ENCODE measurements around the gene GMDS.

Gene GMDS

GRCh38 chr6:1665214-1665613, 580.2 kb downstream of the GMDS start:
- FAIRE-seq (peak; percentile 85), DNase-seq (ENCODE audit: extremely low spot score, insufficient read length, low read depth) (peak; percentile 40)

DNA sequence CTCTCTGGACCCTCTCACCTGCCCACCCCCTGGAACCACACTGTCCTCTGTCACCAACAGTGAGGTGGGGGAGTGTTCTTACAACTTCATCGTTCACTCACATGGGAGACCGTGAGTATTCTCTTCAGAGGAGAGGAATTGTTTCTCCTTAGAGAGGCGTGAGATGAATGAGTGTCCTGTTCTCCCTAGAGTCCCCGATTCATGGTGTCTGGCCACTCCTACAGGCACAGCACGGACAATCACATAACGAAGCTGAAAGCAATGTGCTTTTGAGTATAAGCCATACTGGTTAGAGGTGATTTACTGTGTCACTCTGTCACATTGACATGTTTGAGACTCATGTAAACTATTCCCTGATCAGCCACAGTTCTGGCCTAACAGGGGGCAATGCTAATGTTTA, 581.1 kb downstream of the GMDS start:
- FAIRE-seq: no peak
- DNase-seq (ENCODE audit: extremely low spot score, insufficient read length, low read depth): no peak

DNA sequence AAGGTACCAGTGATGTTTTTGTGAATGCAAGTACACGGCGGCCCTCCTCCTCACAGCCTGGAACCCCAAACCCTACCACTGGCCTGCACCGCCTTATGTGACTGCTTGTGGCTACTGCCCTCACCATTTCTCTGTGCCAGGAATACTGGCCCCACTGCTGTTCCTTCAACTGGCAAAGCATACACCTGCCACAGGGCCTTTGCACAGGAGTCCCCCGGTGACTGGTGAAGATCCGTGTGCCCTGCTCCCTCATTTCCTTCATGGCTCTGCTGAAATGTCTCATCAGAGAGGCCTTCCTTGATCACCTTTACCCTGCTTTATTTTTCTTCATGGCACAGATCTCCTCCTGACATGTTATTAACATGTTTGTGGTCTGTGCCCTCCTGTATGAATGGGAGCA, 581.9 kb downstream of the GMDS start:
- DNase-seq (ENCODE audit: extremely low spot score, insufficient read length, low read depth): no peak
- FAIRE-seq: no peak

- DNase-seq (ENCODE audit: extremely low spot score, insufficient read length, low read depth) (no peak), FAIRE-seq (no peak)
These were observed 582.9 kb downstream of the GMDS start for GRCh38 chr6:1662534-1662933.

DNA sequence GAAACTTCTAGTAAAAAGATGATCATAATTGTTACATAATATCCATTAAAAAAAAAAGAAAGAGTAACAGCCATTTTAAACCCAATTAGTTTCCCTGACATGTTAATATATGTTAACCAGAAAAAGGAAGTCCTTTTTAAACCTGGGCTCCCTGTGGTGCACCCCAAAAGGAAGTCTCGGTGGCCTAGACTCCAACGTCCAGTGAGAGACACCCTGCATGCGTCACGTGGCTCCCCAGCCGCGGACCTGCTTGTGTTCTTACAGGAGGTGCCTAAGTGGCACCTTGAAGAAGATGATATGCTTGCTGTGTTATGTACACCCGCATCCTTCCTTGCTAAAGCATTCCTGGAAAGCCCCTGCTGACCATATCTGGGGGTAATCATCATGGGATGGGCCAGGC, 585.6 kb downstream of the GMDS start:
- FAIRE-seq: no peak

GRCh38 chr6:1658212-1659005, 587.0 kb downstream of the GMDS start:
- FAIRE-seq: no peak
- DNase-seq (ENCODE audit: extremely low spot score, insufficient read length, low read depth): no peak

More for the DNA sequence above, 585.6 kb downstream of the GMDS start:
- no peak for DNase-seq (ENCODE audit: extremely low spot score, insufficient read length, low read depth)

- no peak for FAIRE-seq
- no peak for DNase-seq (ENCODE audit: extremely low spot score, insufficient read length, low read depth)
These were observed 587.6 kb downstream of the GMDS start for GRCh38 chr6:1657771-1658165.

DNA sequence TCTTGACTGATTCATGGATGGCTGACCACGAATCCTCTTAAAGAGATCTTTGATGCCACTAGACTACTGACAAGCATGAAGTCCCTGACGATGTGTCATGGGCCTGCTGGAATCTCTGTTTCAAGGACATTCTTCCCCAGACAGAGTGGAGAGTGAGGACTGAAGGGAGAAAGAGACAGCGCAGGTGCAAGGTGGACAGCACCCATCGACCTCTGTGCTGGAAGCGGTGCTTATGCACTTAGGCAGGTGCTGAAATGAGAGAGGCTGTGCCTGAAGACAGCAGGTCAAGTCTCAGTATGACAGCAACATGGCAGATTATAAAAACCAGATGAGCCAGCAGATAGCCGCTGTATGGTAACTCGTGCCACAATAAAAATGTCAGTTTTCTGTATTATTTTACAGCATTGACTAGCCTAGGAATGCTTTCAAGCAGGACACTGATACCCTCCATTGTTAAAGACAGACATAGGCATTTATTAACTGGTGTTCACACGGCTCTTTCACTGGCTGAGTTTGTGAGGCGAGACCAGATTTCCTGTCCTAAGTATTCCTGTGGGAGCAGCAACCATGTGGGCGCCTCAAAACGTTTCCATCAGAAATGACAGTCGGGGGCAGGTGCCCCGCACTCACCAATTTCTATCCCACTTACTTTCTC, 588.2 kb downstream of the GMDS start:
- FAIRE-seq: no peak

DNA sequence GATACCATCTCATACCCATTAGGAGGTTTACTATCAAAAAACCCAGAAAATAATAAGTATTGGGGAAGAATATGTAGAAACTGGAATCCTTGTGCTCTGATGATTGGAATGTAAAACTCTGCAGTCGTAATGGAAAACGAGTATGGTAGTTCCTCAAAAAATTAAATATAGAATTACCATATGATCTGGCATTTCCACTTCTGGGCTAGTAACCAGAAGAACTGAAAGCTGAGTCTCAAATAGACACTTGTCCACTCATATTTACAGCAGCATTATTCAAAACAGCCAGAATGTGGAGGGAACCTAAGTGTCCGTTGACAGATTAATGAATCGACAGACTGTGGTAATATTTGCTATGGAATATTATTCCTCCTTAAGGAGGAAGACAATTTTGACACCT, 591.4 kb downstream of the GMDS start:
- DNase-seq (ENCODE audit: extremely low spot score, insufficient read length, low read depth) (no peak), FAIRE-seq (no peak)

More for the DNA sequence above, 588.2 kb downstream of the GMDS start:
- no peak for DNase-seq (ENCODE audit: extremely low spot score, insufficient read length, low read depth)

DNA sequence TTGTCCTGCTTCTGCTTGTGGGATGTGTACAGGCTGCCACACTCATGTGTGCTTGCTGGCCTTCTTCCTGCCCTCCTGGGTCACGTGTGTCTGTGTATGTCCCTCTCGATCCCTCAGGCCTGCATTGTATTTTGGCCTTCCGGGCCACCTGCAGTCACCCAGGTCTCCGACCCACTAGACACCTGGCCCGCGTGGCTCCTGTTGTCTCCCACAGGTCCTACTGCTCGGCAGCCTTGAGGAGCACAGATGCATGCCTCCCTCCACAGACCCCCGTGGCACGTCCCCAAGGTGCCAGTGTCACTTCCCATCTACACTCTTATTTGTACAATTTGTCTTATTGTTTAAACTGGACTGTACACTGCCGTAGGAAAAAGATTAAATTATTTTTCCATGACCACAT, 592.6 kb downstream of the GMDS start:
- FAIRE-seq: no peak
- DNase-seq (ENCODE audit: extremely low spot score, insufficient read length, low read depth): no peak

DNA sequence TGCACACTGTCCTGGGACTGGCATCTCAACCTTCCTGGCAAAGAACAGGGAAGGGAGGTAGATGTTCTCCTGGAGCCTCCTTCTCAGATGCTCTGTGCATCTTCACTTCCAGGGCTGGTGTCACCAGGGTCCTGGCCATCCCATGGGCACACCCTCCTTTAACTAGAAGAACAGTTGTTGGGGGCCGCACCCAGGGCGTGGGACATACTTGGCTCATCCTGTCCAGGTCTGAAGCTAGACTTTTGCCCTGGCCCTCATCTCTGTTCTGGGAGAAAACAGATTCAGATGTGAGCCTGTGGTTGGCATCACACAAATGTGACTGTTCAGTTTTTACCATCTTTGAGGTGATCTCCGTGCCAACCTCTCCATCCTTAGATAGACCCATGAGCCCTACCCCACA, 594.0 kb downstream of the GMDS start:
- no peak for DNase-seq (ENCODE audit: extremely low spot score, insufficient read length, low read depth)
- FAIRE-seq: no peak

DNA sequence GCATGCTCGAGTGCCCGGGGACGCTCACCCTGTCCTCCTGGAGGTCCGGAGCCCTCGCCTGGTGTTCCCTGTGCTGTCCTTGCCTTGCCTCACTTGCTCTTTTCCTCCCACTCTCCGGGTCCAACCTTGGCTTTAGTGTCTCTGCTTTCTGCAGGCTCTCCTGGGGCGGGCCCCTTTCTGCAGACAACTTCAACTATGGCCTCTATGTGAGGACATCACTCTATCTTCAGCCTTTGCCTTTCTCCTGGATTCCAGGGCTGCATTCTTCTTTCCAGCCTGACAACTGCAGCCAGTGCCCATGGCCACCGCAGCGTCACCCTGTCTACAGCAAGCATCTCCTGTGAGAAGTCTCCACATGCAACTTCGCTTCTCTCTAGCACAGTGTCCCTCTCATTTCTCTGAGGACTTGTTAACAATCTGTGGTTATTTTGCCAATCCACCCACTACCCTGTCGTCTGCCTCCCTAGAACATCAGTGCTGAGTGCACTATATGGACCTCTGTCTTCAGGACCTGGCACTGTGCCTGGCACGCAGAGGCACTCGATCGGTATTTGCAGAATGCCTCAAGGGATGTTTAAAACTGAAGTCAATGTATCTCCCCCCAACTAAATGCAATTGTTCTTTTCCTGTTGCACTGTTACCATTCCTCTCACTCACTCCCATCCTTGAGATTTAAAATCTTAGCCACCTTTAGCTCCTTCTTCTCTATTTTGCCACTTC, 599.8 kb downstream of the GMDS start:
- FAIRE-seq: no peak

DNA sequence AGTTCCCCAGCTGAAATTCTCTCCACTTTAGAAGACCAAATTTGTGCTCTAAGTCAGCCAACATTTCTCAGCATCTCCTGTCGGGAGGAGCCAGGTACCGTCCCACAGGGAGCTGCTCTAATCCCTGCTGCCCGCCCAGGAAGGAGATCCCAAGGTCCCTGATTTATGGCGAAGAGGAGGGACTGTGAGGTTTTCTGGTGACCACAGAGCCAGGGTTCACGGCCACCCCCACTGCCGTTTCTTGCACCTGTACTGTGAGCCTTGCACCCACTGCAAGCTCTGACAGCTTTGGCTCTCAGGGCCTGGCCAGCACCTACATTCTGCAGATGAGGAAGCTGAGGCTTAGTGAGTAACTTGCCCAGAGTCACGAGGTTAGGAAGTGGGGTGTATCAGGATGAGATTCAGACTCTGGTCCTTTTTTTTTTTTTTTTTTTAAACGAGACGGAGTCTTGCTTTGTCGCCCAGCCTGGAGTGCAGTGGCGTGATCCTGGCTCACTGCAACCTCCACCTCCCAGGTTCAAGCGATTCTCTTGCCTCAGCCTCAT, 600.8 kb downstream of the GMDS start:
- DNase-seq (ENCODE audit: extremely low spot score, insufficient read length, low read depth) (no peak), FAIRE-seq (no peak)

More for the DNA sequence above, 599.8 kb downstream of the GMDS start:
- no peak for DNase-seq (ENCODE audit: extremely low spot score, insufficient read length, low read depth)

DNA sequence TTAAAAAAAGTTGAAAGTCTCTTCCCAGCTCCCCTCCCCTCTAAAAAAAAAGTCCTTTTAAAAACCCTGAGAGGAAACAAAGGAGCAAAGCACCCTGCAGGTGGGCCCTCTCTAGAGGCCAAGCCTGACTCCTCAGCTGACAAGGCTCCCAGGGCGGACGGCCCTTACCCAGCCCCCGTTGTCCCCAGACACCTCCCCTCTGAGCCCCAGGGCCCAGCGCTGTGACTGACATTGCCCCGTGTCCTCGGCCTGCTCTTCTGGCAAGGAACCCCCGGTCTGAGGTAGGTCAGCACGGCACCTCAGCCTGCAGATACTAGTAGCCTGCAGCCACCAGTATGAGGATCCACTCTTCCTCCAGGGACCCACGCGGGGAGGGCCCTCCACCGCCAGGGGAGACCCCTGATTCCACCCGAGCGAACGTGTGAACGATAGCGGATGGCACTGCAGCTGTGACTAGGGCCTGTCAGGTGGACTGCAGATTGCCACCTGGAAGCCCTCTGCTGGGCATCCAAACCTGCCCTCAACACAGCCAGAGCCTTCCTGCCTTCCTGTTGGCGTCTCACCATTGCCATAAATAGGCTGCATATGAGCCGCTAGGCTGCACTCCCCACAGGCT, 601.5 kb downstream of the GMDS start:
- FAIRE-seq: no peak
- no peak for DNase-seq (ENCODE audit: extremely low spot score, insufficient read length, low read depth)

GRCh38 chr6:1643111-1643510, 602.3 kb downstream of the GMDS start:
- DNase-seq (ENCODE audit: extremely low spot score, insufficient read length, low read depth) (no peak), FAIRE-seq (no peak)

DNA sequence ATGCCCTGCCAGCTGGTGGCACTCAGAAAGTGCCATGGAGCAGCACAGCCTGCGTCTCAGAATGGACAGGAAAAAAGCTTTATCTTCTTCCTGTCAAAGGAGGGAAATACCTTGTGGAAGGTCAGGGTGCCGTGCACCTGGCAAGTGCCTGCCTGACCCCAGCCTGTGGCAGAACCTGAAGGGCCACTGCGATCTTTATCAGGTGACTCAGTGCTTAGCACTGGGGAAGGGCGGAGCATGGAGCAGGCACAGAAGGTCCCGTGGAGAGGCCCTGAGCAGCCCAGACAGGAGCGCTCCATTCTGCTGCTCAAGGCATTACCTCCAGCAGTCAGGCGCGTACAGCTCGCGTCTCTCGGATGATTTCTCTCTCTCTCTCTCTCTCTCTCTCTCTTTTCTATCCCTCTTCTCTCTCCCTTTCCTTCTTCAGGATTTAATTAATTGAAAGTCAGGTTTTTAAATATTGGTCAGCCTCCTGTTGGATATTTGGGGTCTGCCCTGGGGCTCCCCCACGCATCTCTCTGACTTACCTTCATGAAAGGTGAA, 604.0 kb downstream of the GMDS start:
- FAIRE-seq: no peak
- DNase-seq (ENCODE audit: extremely low spot score, insufficient read length, low read depth): no peak

- no peak for FAIRE-seq
- DNase-seq (ENCODE audit: extremely low spot score, insufficient read length, low read depth): no peak
These were observed 604.9 kb downstream of the GMDS start for GRCh38 chr6:1640476-1640875.

DNA sequence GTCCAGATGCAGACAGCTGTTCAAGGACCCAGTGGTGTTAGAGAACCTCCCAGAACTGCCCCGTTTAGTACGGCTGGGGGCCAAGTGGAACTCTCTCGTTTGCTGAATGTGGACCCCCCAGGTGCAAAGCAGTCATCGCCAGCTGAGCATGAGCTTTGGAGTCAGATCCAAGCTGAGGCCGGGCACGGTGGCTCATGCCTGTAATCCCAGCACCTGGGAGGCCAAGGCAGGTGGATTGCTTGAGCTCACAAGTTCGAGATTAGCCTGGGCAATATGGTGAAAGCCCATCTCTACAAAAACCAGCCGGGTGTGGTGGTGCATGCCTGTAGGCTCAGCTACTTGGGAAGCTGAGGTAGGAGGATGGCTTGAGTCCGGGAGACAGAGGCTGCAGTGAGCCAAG, 606.0 kb downstream of the GMDS start:
- DNase-seq (ENCODE audit: extremely low spot score, insufficient read length, low read depth) (no peak), FAIRE-seq (no peak)

- no peak for DNase-seq (ENCODE audit: extremely low spot score, insufficient read length, low read depth)
These were observed 608.2 kb downstream of the GMDS start for GRCh38 chr6:1636971-1637871.

More at GRCh38 chr6:1636971-1637871, 608.2 kb downstream of the GMDS start:
- FAIRE-seq: no peak
